ENCODE results near the gene DNASE1L1.

- TF ChIP-seq CTCF (conservative IDR thresholded peaks at IDR 0.05; ENCODE audit: low read depth, low read length) (no peak), EZH2 (IDR thresholded peaks at IDR 0.05; ENCODE audit: low read length, unreplicated experiment) (no peak), EZH2phosphoT487 (IDR thresholded peaks at IDR 0.05; ENCODE audit: borderline replicate concordance, low read length) (no peak)
Measured at GRCh38 chrX:154436983-154437752, 28.1 kb upstream of the DNASE1L1 start, which contains the start of gene GDI1.
